Measurements from ENCODE around the gene COPRS.

DNA sequence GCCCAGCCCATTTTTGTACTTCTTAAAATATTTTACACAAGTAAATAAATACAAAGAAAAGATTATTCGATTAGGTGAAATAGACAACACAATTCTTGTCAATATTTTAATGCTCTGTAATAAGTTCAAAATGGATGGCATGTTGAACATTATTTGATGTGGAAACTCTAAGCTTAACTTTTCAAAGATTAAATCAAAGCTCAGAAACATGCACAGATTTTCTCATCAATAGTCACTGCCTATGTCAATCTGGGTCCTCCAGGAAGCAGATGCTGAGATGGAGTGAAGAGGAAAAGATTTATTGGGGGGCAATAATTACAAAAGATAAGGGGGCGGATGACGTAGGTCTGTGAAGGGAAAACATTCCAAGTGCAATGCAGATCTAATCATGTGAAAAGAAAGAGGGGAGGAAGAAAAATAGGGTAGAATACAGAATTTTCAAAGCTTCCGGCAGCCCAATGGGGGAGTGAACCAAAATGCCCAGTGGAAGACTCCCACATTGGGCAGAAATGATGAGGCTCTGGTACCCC lies 50.5 kb downstream of the COPRS start:
- no peak for TF ChIP-seq TCF7 (CRISPR knock-in tag; IDR thresholded peaks at IDR 0.05; ENCODE audit: low read depth)
- no peak for TF ChIP-seq SMAD4 (CRISPR knock-in tag; IDR thresholded peaks at IDR 0.05)
- TF ChIP-seq, protein P1, sequence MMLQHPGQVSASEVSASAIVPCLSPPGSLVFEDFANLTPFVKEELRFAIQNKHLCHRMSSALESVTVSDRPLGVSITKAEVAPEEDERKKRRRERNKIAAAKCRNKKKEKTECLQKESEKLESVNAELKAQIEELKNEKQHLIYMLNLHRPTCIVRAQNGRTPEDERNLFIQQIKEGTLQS (CRISPR knock-in tag; conservative IDR thresholded peaks at IDR 0.05), result no peak
- TF ChIP-seq, protein P2, sequence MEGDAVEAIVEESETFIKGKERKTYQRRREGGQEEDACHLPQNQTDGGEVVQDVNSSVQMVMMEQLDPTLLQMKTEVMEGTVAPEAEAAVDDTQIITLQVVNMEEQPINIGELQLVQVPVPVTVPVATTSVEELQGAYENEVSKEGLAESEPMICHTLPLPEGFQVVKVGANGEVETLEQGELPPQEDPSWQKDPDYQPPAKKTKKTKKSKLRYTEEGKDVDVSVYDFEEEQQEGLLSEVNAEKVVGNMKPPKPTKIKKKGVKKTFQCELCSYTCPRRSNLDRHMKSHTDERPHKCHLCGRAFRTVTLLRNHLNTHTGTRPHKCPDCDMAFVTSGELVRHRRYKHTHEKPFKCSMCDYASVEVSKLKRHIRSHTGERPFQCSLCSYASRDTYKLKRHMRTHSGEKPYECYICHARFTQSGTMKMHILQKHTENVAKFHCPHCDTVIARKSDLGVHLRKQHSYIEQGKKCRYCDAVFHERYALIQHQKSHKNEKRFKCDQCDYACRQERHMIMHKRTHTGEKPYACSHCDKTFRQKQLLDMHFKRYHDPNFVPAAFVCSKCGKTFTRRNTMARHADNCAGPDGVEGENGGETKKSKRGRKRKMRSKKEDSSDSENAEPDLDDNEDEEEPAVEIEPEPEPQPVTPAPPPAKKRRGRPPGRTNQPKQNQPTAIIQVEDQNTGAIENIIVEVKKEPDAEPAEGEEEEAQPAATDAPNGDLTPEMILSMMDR (IDR thresholded peaks at IDR 0.05), result no peak
- TF ChIP-seq, protein P3, sequence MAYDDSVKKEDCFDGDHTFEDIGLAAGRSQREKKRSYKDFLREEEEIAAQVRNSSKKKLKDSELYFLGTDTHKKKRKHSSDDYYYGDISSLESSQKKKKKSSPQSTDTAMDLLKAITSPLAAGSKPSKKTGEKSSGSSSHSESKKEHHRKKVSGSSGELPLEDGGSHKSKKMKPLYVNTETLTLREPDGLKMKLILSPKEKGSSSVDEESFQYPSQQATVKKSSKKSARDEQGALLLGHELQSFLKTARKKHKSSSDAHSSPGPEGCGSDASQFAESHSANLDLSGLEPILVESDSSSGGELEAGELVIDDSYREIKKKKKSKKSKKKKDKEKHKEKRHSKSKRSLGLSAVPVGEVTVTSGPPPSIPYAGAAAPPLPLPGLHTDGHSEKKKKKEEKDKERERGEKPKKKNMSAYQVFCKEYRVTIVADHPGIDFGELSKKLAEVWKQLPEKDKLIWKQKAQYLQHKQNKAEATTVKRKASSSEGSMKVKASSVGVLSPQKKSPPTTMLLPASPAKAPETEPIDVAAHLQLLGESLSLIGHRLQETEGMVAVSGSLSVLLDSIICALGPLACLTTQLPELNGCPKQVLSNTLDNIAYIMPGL (CRISPR knock-in tag; IDR thresholded peaks at IDR 0.05), result no peak
- TF ChIP-seq, protein P4, sequence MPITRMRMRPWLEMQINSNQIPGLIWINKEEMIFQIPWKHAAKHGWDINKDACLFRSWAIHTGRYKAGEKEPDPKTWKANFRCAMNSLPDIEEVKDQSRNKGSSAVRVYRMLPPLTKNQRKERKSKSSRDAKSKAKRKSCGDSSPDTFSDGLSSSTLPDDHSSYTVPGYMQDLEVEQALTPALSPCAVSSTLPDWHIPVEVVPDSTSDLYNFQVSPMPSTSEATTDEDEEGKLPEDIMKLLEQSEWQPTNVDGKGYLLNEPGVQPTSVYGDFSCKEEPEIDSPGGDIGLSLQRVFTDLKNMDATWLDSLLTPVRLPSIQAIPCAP (CRISPR knock-in tag; IDR thresholded peaks at IDR 0.05), result no peak
- no peak for TF ChIP-seq ELF4 (CRISPR knock-in tag; IDR thresholded peaks at IDR 0.05; ENCODE audit: low read depth)
- TF ChIP-seq ZNF219 (CRISPR knock-in tag; IDR thresholded peaks at IDR 0.05; ENCODE audit: borderline replicate concordance), result no peak
